SK-N-SH (cell line): ENCODE data around the gene DDX52. TPM values are rescaled to one million over a fixed set of nuclear protein-coding genes. Genes with fewer than 3 reads are reported as not detected.

Source experiments
- CTCF ChIA-PET: fragments of 300-600, 350-600 bp; formaldehyde crosslinking; extraction: SDS; loops from one replicate; lab custom pipeline; 2021; lab: Yijun Ruan, JAX
- POLR2A ChIA-PET: fragments of 350-600 bp; sonication (Branson Sonifier 250); formaldehyde crosslinking; extraction: SDS; loops from one replicate; lab custom pipeline; 2020; ENCODE audit warnings: antibody characterized with exemption, inconsistent platforms; lab: Yijun Ruan, JAX
- DNase-seq: peaks from one replicate; pipeline ENCODE4 v3.0.0; 2012
- H2AFZ ChIP-seq: fragments of 200-600 bp; sonication (generic); 2 replicates; pipeline ENCODE4 v1.8.1; 2016; ENCODE audit warnings: antibody characterized with exemption, mild to moderate bottlenecking, low read depth
- H3F3A ChIP-seq: fragments of 200-600 bp; sonication (generic); replicated peaks from 2 replicates; pipeline ENCODE3; 2016; ENCODE audit warnings: antibody characterized with exemption, mild to moderate bottlenecking; ENCODE audit not compliant: insufficient read depth
- H3K27ac ChIP-seq, 2 experiments: fragments of 200-500 bp in 1 of 2; fragments of 200-600 bp in 1 of 2; sonication (Bioruptor generic) in 1 of 2; sonication (generic), shearing (Covaris generic) in 1 of 2; 2 replicates each; pipeline versions ENCODE4 v1.5.1 to v1.6.1; 2014 to 2016; ENCODE audit warnings: low read depth in 2 of 2, inconsistent platforms in 1 of 2, low read length in 1 of 2, mild to moderate bottlenecking in 1 of 2, mixed read lengths in 1 of 2
- H3K27me3 ChIP-seq: fragments of 200-600 bp; sonication (generic), shearing (Covaris generic); 2 replicates; pipeline ENCODE4 v1.6.1; 2016; ENCODE audit warnings: mixed run types; ENCODE audit not compliant: insufficient read depth
- H3K36me3 ChIP-seq, 2 experiments: fragments of 200-500 bp in 1 of 2; fragments of 200-600 bp in 1 of 2; sonication (Bioruptor generic) in 1 of 2; sonication (generic) in 1 of 2; replicated peaks in 1 of 2; 2 replicates each; pipeline versions ENCODE3 to v1.5.1; 2014 to 2016; ENCODE audit warnings: low read length in 1 of 2, mild to moderate bottlenecking in 1 of 2; ENCODE audit not compliant: insufficient read depth in 2 of 2, control insufficient read depth in 1 of 2
- H3K4me1 ChIP-seq, 2 experiments: fragments of 200-500 bp in 1 of 2; fragments of 200-600 bp in 1 of 2; sonication (Bioruptor generic) in 1 of 2; sonication (generic), shearing (Covaris generic) in 1 of 2; 2 replicates each; pipeline versions ENCODE4 v1.5.1 to v1.6.1; 2014 to 2016; ENCODE audit warnings: low read depth in 1 of 2, low read length in 1 of 2, mixed run types in 1 of 2; ENCODE audit not compliant: insufficient read depth in 2 of 2, control insufficient read depth in 1 of 2
- H3K4me2 ChIP-seq: fragments of 200-600 bp; sonication (generic), shearing (Covaris generic); 2 replicates; pipeline ENCODE4 v1.6.1; 2017; ENCODE audit warnings: mixed run types
- H3K4me3 ChIP-seq, 2 experiments: fragments of 200-500 bp in 1 of 2; fragments of 200-600 bp in 1 of 2; sonication (Bioruptor generic) in 1 of 2; sonication (generic), shearing (Covaris generic) in 1 of 2; 2 replicates each; pipeline versions ENCODE4 v1.5.1 to v1.8.1; 2014 to 2016; ENCODE audit warnings: low read depth in 2 of 2, inconsistent platforms in 1 of 2, low read length in 1 of 2, mild to moderate bottlenecking in 1 of 2, mixed read lengths in 1 of 2, moderate library complexity in 1 of 2
- H3K79me2 ChIP-seq: fragments of 200-600 bp; sonication (generic); 2 replicates; pipeline ENCODE4 v1.8.1; 2017; ENCODE audit warnings: mild to moderate bottlenecking; ENCODE audit not compliant: insufficient read depth
- H3K9ac ChIP-seq: fragments of 200-600 bp; sonication (generic); 2 replicates; pipeline ENCODE4 v1.6.1; 2017; ENCODE audit warnings: mixed run types
- H3K9me2 ChIP-seq: fragments of 200-600 bp; sonication (generic); 2 replicates; pipeline ENCODE4 v1.6.1; 2017; ENCODE audit warnings: mixed run types
- H3K9me3 ChIP-seq: fragments of 200-600 bp; sonication (generic); 2 replicates; pipeline ENCODE4 v1.6.1; 2017; ENCODE audit warnings: mixed run types, mild to moderate bottlenecking, moderate library complexity
- H4K20me1 ChIP-seq: fragments of 200-600 bp; sonication (generic); 2 replicates; pipeline ENCODE4 v1.6.1; 2017; ENCODE audit warnings: mild to moderate bottlenecking, mixed run types; ENCODE audit not compliant: insufficient read depth
- EP300 ChIP-seq, 2 experiments: IDR thresholded peaks; 2 replicates each; pipeline versions ENCODE4 v1.4.0 to v1.6.1; 2012; ENCODE audit warnings: borderline replicate concordance in 1 of 2, low read depth in 1 of 2, low read length in 1 of 2
- EZH2phosphoT487 ChIP-seq: fragments of 200-600 bp; sonication (generic); IDR thresholded peaks from 2 replicates; pipeline ENCODE4 v1.6.1; 2017; ENCODE audit warnings: low read depth, mixed run types, mild to moderate bottlenecking, antibody characterized with exemption, moderate library complexity, borderline replicate concordance
- RCOR1 ChIP-seq: fragments of 150-350 bp; IDR thresholded peaks from 2 replicates; pipeline ENCODE4 v1.6.1; 2017; ENCODE audit warnings: antibody characterized with exemption, low read length
- WGBS: methylation state at CpG from one replicate; pipeline ENCODE4 v1.1.6; 2017; ENCODE audit warnings: low lambda C conversion rate; 5-methylcytosine and 5-hydroxymethylcytosine counted together
- polyA plus RNA-seq, 3 experiments: library from polyadenylated mRNA; depleted of rRNA; stranded (reverse); fragments of >200 nt; gene quantifications; 2 replicates each; pipeline ENCODE4 v1.2.3, GENCODE V29; 2012
- TF ChIP-seq, protein P1 (sequence below): fragments of 200-600 bp; sonication (generic); IDR thresholded peaks from 2 replicates; pipeline ENCODE4 v1.6.1; 2017; ENCODE audit warnings: antibody characterized with exemption, mild to moderate bottlenecking, moderate library complexity
- TF ChIP-seq, protein P2 (sequence below): fragments of 150-350 bp; IDR thresholded peaks from 2 replicates; pipeline ENCODE4 v1.6.1; 2016; ENCODE audit warnings: mild to moderate bottlenecking, low read depth, low read length
- TF ChIP-seq, protein P3 (sequence below): IDR thresholded peaks from 2 replicates; pipeline ENCODE4 v1.4.0; 2012; ENCODE audit warnings: low read depth
- TF ChIP-seq, protein P4 (sequence below): IDR thresholded peaks from 2 replicates; pipeline ENCODE4 v1.6.1; 2012; ENCODE audit warnings: mild to moderate bottlenecking, low read depth, low read length, moderate library complexity

DDX52 gene
- polyA plus RNA-seq, 1 of the 3 experiments (the other 2 are of a cell fraction): 7.3 TPM

DNA sequence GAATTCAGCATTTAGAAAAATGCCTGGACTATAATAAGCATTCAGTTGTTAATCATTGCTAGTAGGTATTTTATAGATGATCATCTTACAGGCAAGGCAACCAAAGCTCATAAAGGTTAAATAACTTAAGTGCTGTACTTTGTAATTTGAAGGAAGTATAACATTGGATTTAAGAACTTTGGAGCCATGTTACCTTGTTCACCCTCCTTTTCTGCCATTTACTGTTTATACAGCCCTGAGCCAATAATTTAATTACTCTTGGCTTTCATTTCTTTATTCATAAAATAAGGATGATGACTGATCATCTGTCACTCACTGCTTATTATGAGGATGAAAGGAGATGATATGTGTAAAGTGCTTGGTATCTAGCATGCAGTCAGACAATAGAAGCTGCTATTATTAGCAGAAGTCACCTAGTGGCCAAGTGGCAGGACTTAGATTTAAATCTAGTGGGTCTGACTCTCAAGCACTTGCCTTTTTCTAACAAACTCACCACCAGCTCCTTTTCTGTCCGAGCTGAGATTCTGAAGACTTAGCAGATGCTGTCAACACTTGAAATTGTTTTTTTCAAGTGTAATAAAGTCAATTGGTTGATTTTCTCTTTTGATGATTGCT is 18.3 kb upstream of the DDX52 start (continued):
- TF ChIP-seq, protein P1, sequence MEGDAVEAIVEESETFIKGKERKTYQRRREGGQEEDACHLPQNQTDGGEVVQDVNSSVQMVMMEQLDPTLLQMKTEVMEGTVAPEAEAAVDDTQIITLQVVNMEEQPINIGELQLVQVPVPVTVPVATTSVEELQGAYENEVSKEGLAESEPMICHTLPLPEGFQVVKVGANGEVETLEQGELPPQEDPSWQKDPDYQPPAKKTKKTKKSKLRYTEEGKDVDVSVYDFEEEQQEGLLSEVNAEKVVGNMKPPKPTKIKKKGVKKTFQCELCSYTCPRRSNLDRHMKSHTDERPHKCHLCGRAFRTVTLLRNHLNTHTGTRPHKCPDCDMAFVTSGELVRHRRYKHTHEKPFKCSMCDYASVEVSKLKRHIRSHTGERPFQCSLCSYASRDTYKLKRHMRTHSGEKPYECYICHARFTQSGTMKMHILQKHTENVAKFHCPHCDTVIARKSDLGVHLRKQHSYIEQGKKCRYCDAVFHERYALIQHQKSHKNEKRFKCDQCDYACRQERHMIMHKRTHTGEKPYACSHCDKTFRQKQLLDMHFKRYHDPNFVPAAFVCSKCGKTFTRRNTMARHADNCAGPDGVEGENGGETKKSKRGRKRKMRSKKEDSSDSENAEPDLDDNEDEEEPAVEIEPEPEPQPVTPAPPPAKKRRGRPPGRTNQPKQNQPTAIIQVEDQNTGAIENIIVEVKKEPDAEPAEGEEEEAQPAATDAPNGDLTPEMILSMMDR: no peak; the same call in 1 of the 2 replicates

DNA sequence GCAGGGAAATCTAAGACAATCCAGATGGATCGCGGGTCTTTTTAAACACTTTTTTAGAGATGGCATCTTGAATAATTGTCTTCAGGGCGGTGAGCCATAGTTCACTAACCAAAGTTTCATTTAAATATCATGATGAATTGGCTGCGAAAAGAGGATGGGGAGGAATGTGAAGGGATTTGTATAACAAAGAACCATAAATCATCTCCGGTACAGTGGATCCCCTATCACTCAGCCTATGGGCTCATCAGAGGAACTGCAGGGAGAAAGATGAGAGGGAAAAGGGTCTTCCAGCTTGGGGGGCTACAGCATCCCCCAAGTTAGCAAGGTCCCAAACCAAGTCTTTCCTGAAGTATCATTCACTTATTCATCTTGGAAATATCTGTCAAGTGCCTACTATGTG is 16.7 kb upstream of the DDX52 start:
- DNase-seq: no peak
- TF ChIP-seq, protein P2, sequence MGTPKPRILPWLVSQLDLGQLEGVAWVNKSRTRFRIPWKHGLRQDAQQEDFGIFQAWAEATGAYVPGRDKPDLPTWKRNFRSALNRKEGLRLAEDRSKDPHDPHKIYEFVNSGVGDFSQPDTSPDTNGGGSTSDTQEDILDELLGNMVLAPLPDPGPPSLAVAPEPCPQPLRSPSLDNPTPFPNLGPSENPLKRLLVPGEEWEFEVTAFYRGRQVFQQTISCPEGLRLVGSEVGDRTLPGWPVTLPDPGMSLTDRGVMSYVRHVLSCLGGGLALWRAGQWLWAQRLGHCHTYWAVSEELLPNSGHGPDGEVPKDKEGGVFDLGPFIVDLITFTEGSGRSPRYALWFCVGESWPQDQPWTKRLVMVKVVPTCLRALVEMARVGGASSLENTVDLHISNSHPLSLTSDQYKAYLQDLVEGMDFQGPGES: no peak
- TF ChIP-seq, protein P3, sequence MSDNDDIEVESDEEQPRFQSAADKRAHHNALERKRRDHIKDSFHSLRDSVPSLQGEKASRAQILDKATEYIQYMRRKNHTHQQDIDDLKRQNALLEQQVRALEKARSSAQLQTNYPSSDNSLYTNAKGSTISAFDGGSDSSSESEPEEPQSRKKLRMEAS: no peak
- TF ChIP-seq EZH2phosphoT487: no peak
- TF ChIP-seq RCOR1: no peak
- no peak for TF ChIP-seq EP300 (IDR thresholded peaks at IDR 0.05; ENCODE audit: borderline replicate concordance in 1 of 2, low read depth in 1 of 2, low read length in 1 of 2)
- TF ChIP-seq, protein P4, sequence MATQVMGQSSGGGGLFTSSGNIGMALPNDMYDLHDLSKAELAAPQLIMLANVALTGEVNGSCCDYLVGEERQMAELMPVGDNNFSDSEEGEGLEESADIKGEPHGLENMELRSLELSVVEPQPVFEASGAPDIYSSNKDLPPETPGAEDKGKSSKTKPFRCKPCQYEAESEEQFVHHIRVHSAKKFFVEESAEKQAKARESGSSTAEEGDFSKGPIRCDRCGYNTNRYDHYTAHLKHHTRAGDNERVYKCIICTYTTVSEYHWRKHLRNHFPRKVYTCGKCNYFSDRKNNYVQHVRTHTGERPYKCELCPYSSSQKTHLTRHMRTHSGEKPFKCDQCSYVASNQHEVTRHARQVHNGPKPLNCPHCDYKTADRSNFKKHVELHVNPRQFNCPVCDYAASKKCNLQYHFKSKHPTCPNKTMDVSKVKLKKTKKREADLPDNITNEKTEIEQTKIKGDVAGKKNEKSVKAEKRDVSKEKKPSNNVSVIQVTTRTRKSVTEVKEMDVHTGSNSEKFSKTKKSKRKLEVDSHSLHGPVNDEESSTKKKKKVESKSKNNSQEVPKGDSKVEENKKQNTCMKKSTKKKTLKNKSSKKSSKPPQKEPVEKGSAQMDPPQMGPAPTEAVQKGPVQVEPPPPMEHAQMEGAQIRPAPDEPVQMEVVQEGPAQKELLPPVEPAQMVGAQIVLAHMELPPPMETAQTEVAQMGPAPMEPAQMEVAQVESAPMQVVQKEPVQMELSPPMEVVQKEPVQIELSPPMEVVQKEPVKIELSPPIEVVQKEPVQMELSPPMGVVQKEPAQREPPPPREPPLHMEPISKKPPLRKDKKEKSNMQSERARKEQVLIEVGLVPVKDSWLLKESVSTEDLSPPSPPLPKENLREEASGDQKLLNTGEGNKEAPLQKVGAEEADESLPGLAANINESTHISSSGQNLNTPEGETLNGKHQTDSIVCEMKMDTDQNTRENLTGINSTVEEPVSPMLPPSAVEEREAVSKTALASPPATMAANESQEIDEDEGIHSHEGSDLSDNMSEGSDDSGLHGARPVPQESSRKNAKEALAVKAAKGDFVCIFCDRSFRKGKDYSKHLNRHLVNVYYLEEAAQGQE: no peak
- 87% methylated on average over 5 of the region's 5 CpGs for WGBS

More for the DNA sequence above, 16.7 kb upstream of the DDX52 start:
- no peaks in the 10 kb centered on the region for H3K36me3 ChIP-seq
- no peak overlapping the region for H3K4me3 ChIP-seq
- H3K4me1 ChIP-seq: no peaks in the 10 kb centered on the region
- CTCF ChIA-PET: interaction anchor here (1.2 to 1.7 kb wide), 3 partner anchors 9 to 156 kb away, joined by 3 to 7 read pairs (median 5); no protein-coding TSS in a partner anchor
- no peaks in the 10 kb centered on the region for H3K9me2 ChIP-seq
- no peak overlapping the region for H3K27ac ChIP-seq
- no peaks in the 10 kb centered on the region for H3K79me2 ChIP-seq
- H3K9me3 ChIP-seq: no peaks in the 10 kb centered on the region
- H2AFZ ChIP-seq: no peak overlapping the region
- H4K20me1 ChIP-seq: no peaks in the 10 kb centered on the region
- H3K4me2 ChIP-seq: no peak overlapping the region
- no peak overlapping the region for H3K9ac ChIP-seq
- POLR2A ChIA-PET: no interaction called here
- H3K27me3 ChIP-seq: no peaks in the 10 kb centered on the region
- H3F3A ChIP-seq: no peaks in the 10 kb centered on the region
